HepG2 (cell line): Measurements from ENCODE around the gene YKT6. TPM values are rescaled to one million over a fixed set of nuclear protein-coding genes. Genes with fewer than 3 reads are reported as not detected.

Experiments used
- ATAC-seq: fragments of 200-7000 bp; cut with Tn5 transposase; 3 replicates; pipeline ENCODE4 v1.9.1; 2020; ENCODE audit warnings: mild to moderate bottlenecking, moderate library complexity
- BruUV-seq: library from RNA; stranded (reverse); fragments of 400-500 nt; replicated peaks from 2 replicates; lab custom pipeline; 2021; lab: Mats Ljungman, UMichigan
- CTCF ChIA-PET: fragments of 300-600 bp; formaldehyde crosslinking; extraction: SDS; loops from one replicate; lab custom pipeline; 2021; ENCODE audit warnings: low total read pairs, inconsistent platforms, low intra/inter-chr PET ratio; lab: Yijun Ruan, JAX
- POLR2A ChIA-PET: fragments of 350-600 bp; sonication (Branson Sonifier 250); formaldehyde crosslinking; loops from one replicate; lab custom pipeline; 2020; ENCODE audit warnings: antibody characterized with exemption, inconsistent platforms; lab: Yijun Ruan, JAX
- DNase-seq: peaks from one replicate; pipeline ENCODE4 v3.0.0-alpha.2; 2015; ENCODE audit warnings: low spot score
- FAIRE-seq: peaks from 3 replicates; lab custom pipeline; 2011; peaks lifted over from hg19 to GRCh38; lab: Jason Lieb, UNC
- H2AFZ ChIP-seq: one replicate; pipeline ENCODE4 v1.6.1; 2011; ENCODE audit warnings: low read length, inconsistent platforms
- H3K27ac ChIP-seq: fragments of 300-600 bp; 3 replicates; pipeline ENCODE4 v1.8.0; 2011; ENCODE audit warnings: mixed run types, mild to moderate bottlenecking, mixed read lengths, low read length, inconsistent platforms; ENCODE audit not compliant: insufficient read depth; ENCODE audit errors: extremely low read length
- H3K27me3 ChIP-seq, 2 experiments: fragments of 200-600 bp in 1 of 2; 2 replicates in 1 of 2; 3 replicates in 1 of 2; pipeline versions ENCODE4 v1.6.0 to v1.8.0; 2011; ENCODE audit warnings: low read length in 2 of 2, mild to moderate bottlenecking in 2 of 2, moderate library complexity in 2 of 2, inconsistent platforms in 1 of 2; ENCODE audit not compliant: insufficient read depth in 2 of 2, control insufficient read depth in 1 of 2
- H3K36me3 ChIP-seq, 2 experiments: fragments of 200-600 bp in 1 of 2; replicated peaks in 1 of 2; 2 replicates in 1 of 2; 3 replicates in 1 of 2; pipeline versions ENCODE4 v1.5.1 to v1.8.0; 2011; ENCODE audit warnings: low read length in 2 of 2, inconsistent platforms in 1 of 2; ENCODE audit not compliant: insufficient read depth in 2 of 2, control insufficient read depth in 1 of 2
- H3K4me1 ChIP-seq: 2 replicates; pipeline ENCODE4 v1.5.1; 2012; ENCODE audit warnings: low read length, inconsistent platforms; ENCODE audit not compliant: insufficient read depth
- H3K4me2 ChIP-seq: 2 replicates; pipeline ENCODE4 v1.6.0; 2011; ENCODE audit warnings: low read depth, low read length, inconsistent platforms
- H3K4me3 ChIP-seq, 3 experiments: fragments of 200-600 bp in 1 of 3; sonication (generic), shearing (Covaris generic) in 1 of 3; replicated peaks in 1 of 3; 2 replicates each; pipeline ENCODE4 v1.5.1; 2011 to 2016; ENCODE audit warnings: low read length in 3 of 3, inconsistent platforms in 2 of 3, low read depth in 2 of 3, mild to moderate bottlenecking in 2 of 3, control low read depth in 1 of 3, mixed read lengths in 1 of 3; ENCODE audit not compliant: insufficient read depth in 1 of 3
- H3K79me2 ChIP-seq: one replicate; pipeline ENCODE4 v1.6.1; 2011; ENCODE audit warnings: low read length, inconsistent platforms; ENCODE audit not compliant: insufficient read depth
- H3K9ac ChIP-seq: 2 replicates; pipeline ENCODE4 v1.6.0; 2011; ENCODE audit warnings: mild to moderate bottlenecking, low read depth, low read length, inconsistent platforms; ENCODE audit not compliant: insufficient read depth
- H3K9me3 ChIP-seq: 2 replicates; pipeline ENCODE4 v1.5.1; 2012; ENCODE audit warnings: mild to moderate bottlenecking, low read length
- H4K20me1 ChIP-seq: 2 replicates; pipeline ENCODE4 v1.6.0; 2011; ENCODE audit warnings: inconsistent platforms, mild to moderate bottlenecking, low read length, moderate library complexity; ENCODE audit not compliant: insufficient read depth
- HIC2 ChIP-seq: sonication (generic); formaldehyde crosslinking; IDR thresholded peaks from 2 replicates; pipeline ENCODE4 v1.9.0; 2022; ENCODE audit warnings: low read depth, missing genetic modification reagents
- LRRFIP1 ChIP-seq: sonication (generic); formaldehyde crosslinking; conservative IDR thresholded peaks from 2 replicates; pipeline ENCODE4 v1.4.0; 2020; ENCODE audit warnings: missing genetic modification reagents
- RFX1 ChIP-seq: fragments of 450-650 bp; IDR thresholded peaks from 2 replicates; pipeline ENCODE4 v1.6.1; 2017
- SKI ChIP-seq: fragments of 450-650 bp; IDR thresholded peaks from one replicate; pipeline ENCODE4 v1.6.1; 2018; ENCODE audit warnings: mild to moderate bottlenecking; ENCODE audit not compliant: partially characterized antibody
- SOX13 ChIP-seq, 3 experiments: fragments of 450-650 bp in 1 of 3; sonication (generic) in 1 of 3; formaldehyde crosslinking in 1 of 3; IDR thresholded peaks in 2 of 3; conservative IDR thresholded peaks in 1 of 3; 2 replicates each; pipeline versions ENCODE4 v1.5.0 to v1.6.1; 2016 to 2020; ENCODE audit warnings: antibody characterized with exemption in 1 of 3, mild to moderate bottlenecking in 1 of 3, missing compliant biosample characterization in 1 of 3, missing genetic modification reagents in 1 of 3, moderate library complexity in 1 of 3
- SP140L ChIP-seq: sonication (generic); formaldehyde crosslinking; IDR thresholded peaks from 2 replicates; pipeline ENCODE4 v1.4.0; 2020; ENCODE audit warnings: missing genetic modification reagents, borderline replicate concordance
- TOPORS ChIP-seq: sonication (generic); formaldehyde crosslinking; IDR thresholded peaks from 2 replicates; pipeline ENCODE4 v1.8.0; 2023; ENCODE audit warnings: mild to moderate bottlenecking, missing genetic modification reagents
- ZNF343 ChIP-seq: sonication (generic); formaldehyde crosslinking; IDR thresholded peaks from 2 replicates; pipeline ENCODE4 v1.4.0; 2020; ENCODE audit warnings: mild to moderate bottlenecking, missing genetic modification reagents
- ZNF800 ChIP-seq: sonication (generic); formaldehyde crosslinking; IDR thresholded peaks from 2 replicates; pipeline ENCODE4 v1.4.0; 2020; ENCODE audit warnings: missing genetic modification reagents
- WGBS: methylation state at CpG from one replicate; pipeline ENCODE4 v1.1.6; 2017; ENCODE audit warnings: low lambda C conversion rate; 5-methylcytosine and 5-hydroxymethylcytosine counted together
- in situ Hi-C: cut with HindIII; loops from 2 replicates; pipeline ENCODE4 v1.10.0; 2017; ENCODE audit warnings: low pct_unique_long_range_greater_than_20kb; ENCODE audit not compliant: extremely low pct_ligation_motif_present
- intact Hi-C: fragments of 100-400 bp; cut with micrococcal nuclease; formaldehyde crosslinking; loops from one replicate; pipeline ENCODE4 v1.10.0; 2022; ENCODE audit not compliant: unreplicated experiment
- polyA plus RNA-seq, 8 experiments: library from polyadenylated mRNA; depleted of rRNA in 3 of 8; stranded (reverse) in 7 of 8; unstranded in 1 of 8; fragments of >200 nt; fragmentation: Illumina TruSeq in 4 of 8; extraction: Trizol in 4 of 8; gene quantifications; 2 replicates each; pipeline versions ENCODE4 v1.2.1 to v1.2.3, GENCODE V29; 2011 to 2016; ENCODE audit warnings: low read depth in 4 of 8, missing spikeins in 1 of 8, mixed read lengths in 1 of 8; ENCODE audit not compliant: insufficient read depth in 1 of 8
- total RNA-seq, 5 experiments: library from RNA; depleted of rRNA; stranded (reverse); fragments of >200 nt; fragmentation: Illumina TruSeq; extraction: Trizol; gene quantifications; 2 replicates each; pipeline ENCODE4 v1.2.3, GENCODE V29; 2016; ENCODE audit warnings: low read depth in 1 of 5

YKT6 gene
- total and polyA plus RNA-seq, 2 of the 13 experiments (the other 11 are each of a cell fraction or from before 2014, with no cell fraction given): 52.2 to 60.3 TPM

GRCh38 chr7:44180631-44181030 is 20.1 kb upstream of the YKT6 start:
- H3K27ac ChIP-seq: no peak overlapping the region
- DNase-seq (no peak), ATAC-seq (no peak), FAIRE-seq (no peak)
- WGBS: 0% methylated on average over 2 of the region's 3 CpGs
- H2AFZ ChIP-seq: no peak overlapping the region
- H3K4me3 ChIP-seq: no peak overlapping the region
- no peaks in the 10 kb centered on the region for H3K36me3 ChIP-seq
- ChIA-PET POLR2A (no interaction called here), CTCF (no interaction called here)
- no peaks in the 10 kb centered on the region for H4K20me1 ChIP-seq
- H3K4me2 ChIP-seq: no peak overlapping the region
- no peaks in the 10 kb centered on the region for H3K4me1 ChIP-seq
- peaks cover 14% of the 10 kb centered on the region for H3K9me3 ChIP-seq
- no peak for TF ChIP-seq SKI
- no TSS peak for BruUV-seq
- in situ Hi-C loops (no loop called here), intact Hi-C loops (no loop called here)
- no peaks in the 10 kb centered on the region for H3K79me2 ChIP-seq
- no peak overlapping the region for H3K9ac ChIP-seq
- peaks cover 0 to 27% of the 10 kb centered on the region in 2 experiments; a peak in 3 of 5 replicates for H3K27me3 ChIP-seq

GRCh38 chr7:44182827-44183226 is 18.0 kb upstream of the YKT6 start:
- Histone ChIP-seq H3K36me3 (no peaks in the 10 kb centered on the region), H3K4me2 (no peak overlapping the region), H3K27me3 (peaks cover 0 to 21% of the 10 kb centered on the region in 2 experiments; a peak in 2 of 5 replicates), H2AFZ (no peak overlapping the region), H3K9me3 (peaks cover 14% of the 10 kb centered on the region)
- CTCF ChIA-PET: no interaction called here
- DNase-seq (no peak), ATAC-seq (no peak), FAIRE-seq (no peak)
- in situ Hi-C loops: no loop called here
- 50% methylated on average over 4 of the region's 5 CpGs for whole genome bisulfite sequencing
- TF ChIP-seq ZNF343 (CRISPR knock-in tag) (no peak), SOX13 (IDR thresholded peaks at IDR 0.05) (no peak), SOX13 (CRISPR knock-in tag; conservative IDR thresholded peaks at IDR 0.05 in 1 of 2, IDR thresholded peaks at IDR 0.05 in 1 of 2) (no peak), LRRFIP1 (CRISPR knock-in tag) (no peak), HIC2 (CRISPR knock-in tag) (no peak), ZNF800 (CRISPR knock-in tag) (no peak), SP140L (CRISPR knock-in tag) (no peak), TOPORS (CRISPR knock-in tag) (no peak), RFX1 (no peak)
- TF ChIP-seq, all 625 proteins: peak for 0
- no TSS peak for BruUV-seq
- intact Hi-C loops: no loop called here
- POLR2A ChIA-PET: no interaction called here
- no peak overlapping the region for H3K4me3 ChIP-seq
- no peak overlapping the region for H3K9ac ChIP-seq
- no peaks in the 10 kb centered on the region for H4K20me1 ChIP-seq
- no peak overlapping the region for H3K27ac ChIP-seq
- H3K4me1 ChIP-seq: no peaks in the 10 kb centered on the region
- no peaks in the 10 kb centered on the region for H3K79me2 ChIP-seq
